ENCODE data around the gene IPMK. TPM values are rescaled to one million over a fixed set of nuclear protein-coding genes. Genes with fewer than 3 reads are reported as not detected.

IPMK gene
- total RNA-seq, 1 experiment from 2014 or later, result 5.2 TPM

DNA sequence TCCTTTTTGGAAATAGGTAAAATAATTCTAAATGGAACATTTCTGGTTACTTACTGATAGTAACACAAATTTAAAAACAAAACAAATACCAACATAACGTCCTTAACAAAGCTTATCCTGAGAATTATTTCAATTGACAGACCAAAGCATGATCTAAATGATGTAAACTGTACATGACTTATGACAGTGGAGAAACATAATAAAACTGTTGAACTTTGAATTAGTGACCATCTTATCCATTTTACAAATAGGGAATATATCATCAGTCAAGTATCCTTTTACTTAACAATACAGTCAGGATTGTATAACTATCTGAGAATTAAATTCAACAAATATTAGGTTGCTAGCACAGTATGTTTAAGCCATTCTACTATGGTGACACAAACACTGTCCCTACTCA lies 2.4 kb downstream of the IPMK start:
- peaks cover 20% of the 10 kb centered on the region for H3K36me3 Mint-ChIP-seq (ENCODE audit: insufficient read depth, unreplicated experiment)
- H3K9me3 Mint-ChIP-seq (ENCODE audit: unreplicated experiment), result no peaks in the 10 kb centered on the region
- POLR2A ChIA-PET, result interaction anchor here (0.6 kb wide), 1 partner anchor 29 kb away, joined by 3 read pairs; no protein-coding TSS in a partner anchor
- CTCF ChIA-PET, result no interaction called here
- no peaks in the 10 kb centered on the region for H3K4me1 Mint-ChIP-seq (ENCODE audit: insufficient read depth, unreplicated experiment)
- H3K4me3 Mint-ChIP-seq (ENCODE audit: unreplicated experiment), result peak overlapping the region; percentile 98
- peak overlapping the region; percentile 96 for H3K27ac Mint-ChIP-seq (ENCODE audit: low read depth, unreplicated experiment)
- TF ChIP-seq, protein P1, sequence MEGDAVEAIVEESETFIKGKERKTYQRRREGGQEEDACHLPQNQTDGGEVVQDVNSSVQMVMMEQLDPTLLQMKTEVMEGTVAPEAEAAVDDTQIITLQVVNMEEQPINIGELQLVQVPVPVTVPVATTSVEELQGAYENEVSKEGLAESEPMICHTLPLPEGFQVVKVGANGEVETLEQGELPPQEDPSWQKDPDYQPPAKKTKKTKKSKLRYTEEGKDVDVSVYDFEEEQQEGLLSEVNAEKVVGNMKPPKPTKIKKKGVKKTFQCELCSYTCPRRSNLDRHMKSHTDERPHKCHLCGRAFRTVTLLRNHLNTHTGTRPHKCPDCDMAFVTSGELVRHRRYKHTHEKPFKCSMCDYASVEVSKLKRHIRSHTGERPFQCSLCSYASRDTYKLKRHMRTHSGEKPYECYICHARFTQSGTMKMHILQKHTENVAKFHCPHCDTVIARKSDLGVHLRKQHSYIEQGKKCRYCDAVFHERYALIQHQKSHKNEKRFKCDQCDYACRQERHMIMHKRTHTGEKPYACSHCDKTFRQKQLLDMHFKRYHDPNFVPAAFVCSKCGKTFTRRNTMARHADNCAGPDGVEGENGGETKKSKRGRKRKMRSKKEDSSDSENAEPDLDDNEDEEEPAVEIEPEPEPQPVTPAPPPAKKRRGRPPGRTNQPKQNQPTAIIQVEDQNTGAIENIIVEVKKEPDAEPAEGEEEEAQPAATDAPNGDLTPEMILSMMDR (IDR thresholded peaks at IDR 0.05; ENCODE audit: unreplicated experiment), result no peak
- no TSS peak for BruUV-seq (replicated peaks)
- intact Hi-C loops (cut with micrococcal nuclease), result no loop called here
- DNase-seq (ENCODE audit: unreplicated experiment), result no peak
- H3K27me3 Mint-ChIP-seq (ENCODE audit: insufficient read depth, unreplicated experiment), result no peaks in the 10 kb centered on the region

DNA sequence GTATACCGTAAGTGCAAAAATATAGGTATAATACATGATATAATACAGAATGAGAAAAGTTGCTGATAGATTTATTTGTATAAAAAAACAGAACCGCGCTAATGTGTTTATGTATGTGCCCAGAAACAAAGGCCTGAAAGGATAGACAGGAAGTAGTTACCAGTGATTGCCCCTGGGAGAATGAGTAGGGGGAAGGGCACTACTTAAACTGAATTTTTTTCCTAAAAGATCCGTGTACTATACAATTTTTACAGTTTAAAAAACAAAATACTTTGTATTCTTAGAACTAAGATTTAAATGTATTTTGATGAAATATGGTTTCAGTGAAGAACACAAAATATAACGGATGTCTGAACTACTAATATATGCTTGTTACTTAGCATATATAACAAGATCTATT lies 2.9 kb downstream of the IPMK start:
- Mint-ChIP-seq H3K4me3 (ENCODE audit: unreplicated experiment) (peak overlapping the region; percentile 98), H3K27ac (ENCODE audit: low read depth, unreplicated experiment) (peak overlapping the region; percentile 96), H3K4me1 (ENCODE audit: insufficient read depth, unreplicated experiment) (no peaks in the 10 kb centered on the region), H3K36me3 (ENCODE audit: insufficient read depth, unreplicated experiment) (peaks cover 20% of the 10 kb centered on the region), H3K9me3 (ENCODE audit: unreplicated experiment) (no peaks in the 10 kb centered on the region), H3K27me3 (ENCODE audit: insufficient read depth, unreplicated experiment) (no peaks in the 10 kb centered on the region)
- POLR2A ChIA-PET, result interaction anchor here (0.6 kb wide), 1 partner anchor 28 kb away, joined by 3 read pairs; no protein-coding TSS in a partner anchor
- CTCF ChIA-PET, result no interaction called here
- TF ChIP-seq, protein P1 (IDR thresholded peaks at IDR 0.05; ENCODE audit: unreplicated experiment), result no peak
- DNase-seq (ENCODE audit: unreplicated experiment), result no peak
- BruUV-seq (replicated peaks), result no TSS peak
- intact Hi-C loops (cut with micrococcal nuclease), result no loop called here

DNA sequence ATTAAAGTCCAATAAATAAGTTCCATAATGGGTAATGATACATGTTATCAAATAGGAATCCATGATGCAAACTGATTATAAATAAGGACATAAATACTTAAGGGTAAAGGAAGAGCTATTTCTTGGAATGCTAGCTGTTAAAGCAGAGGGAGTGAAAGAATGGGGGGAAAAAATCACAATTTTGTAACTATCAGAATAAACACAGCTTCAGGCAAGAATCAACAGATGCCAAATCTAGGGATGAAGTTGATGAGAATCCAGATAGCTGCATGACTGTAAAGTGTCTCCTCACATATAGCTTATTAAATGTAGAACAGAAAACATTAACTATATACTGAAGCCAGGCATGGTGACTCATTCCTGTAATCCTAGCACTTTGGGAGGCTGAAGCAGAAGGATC lies 4.9 kb downstream of the IPMK start:
- DNase-seq (ENCODE audit: unreplicated experiment), result no peak
- no peaks in the 10 kb centered on the region for H3K4me1 Mint-ChIP-seq (ENCODE audit: insufficient read depth, unreplicated experiment)
- H3K4me3 Mint-ChIP-seq (ENCODE audit: unreplicated experiment), result no peak overlapping the region
- H3K9me3 Mint-ChIP-seq (ENCODE audit: unreplicated experiment), result no peaks in the 10 kb centered on the region
- TF ChIP-seq, protein P1 (IDR thresholded peaks at IDR 0.05; ENCODE audit: unreplicated experiment), result no peak
- no TSS peak for BruUV-seq (replicated peaks)
- CTCF ChIA-PET, result interaction anchor here (0.5 to 1.0 kb wide), 3 partner anchors 24 to 84 kb away, joined by 3 to 5 read pairs (median 5); no protein-coding TSS in a partner anchor
- POLR2A ChIA-PET, result no interaction called here
- H3K36me3 Mint-ChIP-seq (ENCODE audit: insufficient read depth, unreplicated experiment), result peaks cover 21% of the 10 kb centered on the region
- no peak overlapping the region for H3K27ac Mint-ChIP-seq (ENCODE audit: low read depth, unreplicated experiment)
- no peaks in the 10 kb centered on the region for H3K27me3 Mint-ChIP-seq (ENCODE audit: insufficient read depth, unreplicated experiment)
- intact Hi-C loops (cut with micrococcal nuclease), result no loop called here

DNA sequence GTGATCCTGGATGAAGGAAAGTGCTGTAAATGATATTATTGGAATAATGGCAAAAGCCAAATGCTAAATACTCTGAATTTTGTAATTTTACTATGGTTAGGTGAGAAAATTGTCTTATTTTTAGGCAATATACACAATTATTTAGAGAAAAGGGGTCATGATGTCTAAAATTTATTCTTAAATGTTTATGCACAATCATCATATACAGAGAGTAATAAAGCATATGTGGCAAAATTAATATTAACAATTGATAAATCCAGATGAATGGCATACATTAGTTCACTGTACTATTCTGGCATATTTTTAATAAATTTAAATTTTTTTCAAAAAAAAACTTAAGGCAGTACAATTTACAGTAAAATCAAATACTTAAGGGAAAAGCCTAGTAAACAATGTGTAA lies 7.4 kb downstream of the IPMK start:
- ChIA-PET CTCF (no interaction called here), POLR2A (no interaction called here)
- peaks cover 14% of the 10 kb centered on the region for H3K36me3 Mint-ChIP-seq (ENCODE audit: insufficient read depth, unreplicated experiment)
- H3K4me1 Mint-ChIP-seq (ENCODE audit: insufficient read depth, unreplicated experiment), result no peaks in the 10 kb centered on the region
- DNase-seq (ENCODE audit: unreplicated experiment), result no peak
- H3K27me3 Mint-ChIP-seq (ENCODE audit: insufficient read depth, unreplicated experiment), result no peaks in the 10 kb centered on the region
- intact Hi-C loops (cut with micrococcal nuclease), result no loop called here
- H3K9me3 Mint-ChIP-seq (ENCODE audit: unreplicated experiment), result no peaks in the 10 kb centered on the region
- TF ChIP-seq, protein P1 (IDR thresholded peaks at IDR 0.05; ENCODE audit: unreplicated experiment), result no peak
- no peak overlapping the region for H3K27ac Mint-ChIP-seq (ENCODE audit: low read depth, unreplicated experiment)
- no peak overlapping the region for H3K4me3 Mint-ChIP-seq (ENCODE audit: unreplicated experiment)
- no TSS peak for BruUV-seq (replicated peaks)
